Measurements from ENCODE around the gene ENTR1.
"Not testable (repeated sequence)": the region's sequence is repeated elsewhere in the genome, so short reads cannot be mapped to it uniquely, and the experiment has no call there.

ENTR1 gene

GRCh38 chr9:136411378-136411777, 964 bp upstream of the ENTR1 start:
- Histone ChIP-seq H3K9ac (ENCODE audit: low read depth, low read length) (peak overlapping the region; percentile 93), H3K9me3 (ENCODE audit: insufficient read depth, low read depth, low read length) (no peaks in the 10 kb centered on the region), H3K4me1 (ENCODE audit: insufficient read depth, low read length) (peaks cover 3% of the 10 kb centered on the region; the same call in 1 of the 2 replicates), H3K27ac (ENCODE audit: low read length) (no peak overlapping the region), H3K36me3 (ENCODE audit: insufficient read depth, low read depth, low read length) (peaks cover 64% of the 10 kb centered on the region), H3K27me3 (ENCODE audit: insufficient read depth, low read length) (no peaks in the 10 kb centered on the region), H3K4me3 (ENCODE audit: low read length) (peak overlapping the region; percentile 95)

GRCh38 chr9:136409557-136410455, 608 bp downstream of the ENTR1 start:
- Histone ChIP-seq H3K27ac (ENCODE audit: low read length) (peak overlapping the region; percentile 46), H3K36me3 (ENCODE audit: insufficient read depth, low read depth, low read length) (peaks cover 66% of the 10 kb centered on the region), H3K4me3 (ENCODE audit: low read length) (peak overlapping the region; percentile 86), H3K4me1 (ENCODE audit: insufficient read depth, low read length) (peaks cover 3% of the 10 kb centered on the region; the same call in 1 of the 2 replicates), H3K9ac (ENCODE audit: low read depth, low read length) (peak overlapping the region; percentile 90; the same call in 1 of the 2 replicates), H3K27me3 (ENCODE audit: insufficient read depth, low read length) (no peaks in the 10 kb centered on the region), H3K9me3 (ENCODE audit: insufficient read depth, low read depth, low read length) (no peaks in the 10 kb centered on the region)

- Histone ChIP-seq H3K4me1 (ENCODE audit: insufficient read depth, low read length) (peaks cover 3% of the 10 kb centered on the region; the same call in 1 of the 2 replicates), H3K4me3 (ENCODE audit: low read length) (no peak overlapping the region), H3K27ac (ENCODE audit: low read length) (no peak overlapping the region), H3K36me3 (ENCODE audit: insufficient read depth, low read depth, low read length) (peaks cover 62% of the 10 kb centered on the region), H3K27me3 (ENCODE audit: insufficient read depth, low read length) (no peaks in the 10 kb centered on the region), H3K9me3 (ENCODE audit: insufficient read depth, low read depth, low read length) (no peaks in the 10 kb centered on the region), H3K9ac (ENCODE audit: low read depth, low read length) (no peak overlapping the region)
Observed at GRCh38 chr9:136407911-136408310, 2.5 kb downstream of the ENTR1 start.

- not testable (repeated sequence) for H3K4me3 ChIP-seq (ENCODE audit: low read length); H3K27me3 ChIP-seq (ENCODE audit: insufficient read depth, low read length); H3K27ac ChIP-seq (ENCODE audit: low read length); H3K4me1 ChIP-seq (ENCODE audit: insufficient read depth, low read length); H3K9ac ChIP-seq (ENCODE audit: low read depth, low read length); H3K9me3 ChIP-seq (ENCODE audit: insufficient read depth, low read depth, low read length)
- H3K36me3 ChIP-seq (ENCODE audit: insufficient read depth, low read depth, low read length): peaks cover 60% of the 10 kb centered on the region
Observed at GRCh38 chr9:136407061-136407460, 3.4 kb downstream of the ENTR1 start.

GRCh38 chr9:136405904-136406303, 4.5 kb downstream of the ENTR1 start:
- H3K27me3 ChIP-seq (ENCODE audit: insufficient read depth, low read length); H3K27ac ChIP-seq (ENCODE audit: low read length); H3K4me1 ChIP-seq (ENCODE audit: insufficient read depth, low read length); H3K9me3 ChIP-seq (ENCODE audit: insufficient read depth, low read depth, low read length); H3K9ac ChIP-seq (ENCODE audit: low read depth, low read length); H3K4me3 ChIP-seq (ENCODE audit: low read length): not testable (repeated sequence)
- H3K36me3 ChIP-seq (ENCODE audit: insufficient read depth, low read depth, low read length): peaks cover 64% of the 10 kb centered on the region

GRCh38 chr9:136405481-136405880, 4.9 kb downstream of the ENTR1 start:
- H3K9ac ChIP-seq (ENCODE audit: low read depth, low read length): no peak overlapping the region
- H3K4me3 ChIP-seq (ENCODE audit: low read length): no peak overlapping the region
- peaks cover 64% of the 10 kb centered on the region for H3K36me3 ChIP-seq (ENCODE audit: insufficient read depth, low read depth, low read length)
- H3K27me3 ChIP-seq (ENCODE audit: insufficient read depth, low read length): no peaks in the 10 kb centered on the region
- peaks cover 3% of the 10 kb centered on the region; the same call in 1 of the 2 replicates for H3K4me1 ChIP-seq (ENCODE audit: insufficient read depth, low read length)
- no peaks in the 10 kb centered on the region for H3K9me3 ChIP-seq (ENCODE audit: insufficient read depth, low read depth, low read length)
- H3K27ac ChIP-seq (ENCODE audit: low read length): no peak overlapping the region

GRCh38 chr9:136404801-136405136, 5.6 kb downstream of the ENTR1 start:
- H3K36me3 ChIP-seq (ENCODE audit: insufficient read depth, low read depth, low read length): peaks cover 64% of the 10 kb centered on the region
- peaks cover 3% of the 10 kb centered on the region; the same call in 1 of the 2 replicates for H3K4me1 ChIP-seq (ENCODE audit: insufficient read depth, low read length)
- H3K9ac ChIP-seq (ENCODE audit: low read depth, low read length): no peak overlapping the region
- no peak overlapping the region for H3K4me3 ChIP-seq (ENCODE audit: low read length)
- H3K27ac ChIP-seq (ENCODE audit: low read length): no peak overlapping the region
- H3K27me3 ChIP-seq (ENCODE audit: insufficient read depth, low read length): no peaks in the 10 kb centered on the region
- no peaks in the 10 kb centered on the region for H3K9me3 ChIP-seq (ENCODE audit: insufficient read depth, low read depth, low read length)

- H3K4me3 ChIP-seq (ENCODE audit: low read length): no peak overlapping the region
- H3K4me1 ChIP-seq (ENCODE audit: insufficient read depth, low read length): no peaks in the 10 kb centered on the region
- H3K9me3 ChIP-seq (ENCODE audit: insufficient read depth, low read depth, low read length): no peaks in the 10 kb centered on the region
- peaks cover 64% of the 10 kb centered on the region for H3K36me3 ChIP-seq (ENCODE audit: insufficient read depth, low read depth, low read length)
- H3K27me3 ChIP-seq (ENCODE audit: insufficient read depth, low read length): no peaks in the 10 kb centered on the region
- no peak overlapping the region for H3K27ac ChIP-seq (ENCODE audit: low read length)
- no peak overlapping the region for H3K9ac ChIP-seq (ENCODE audit: low read depth, low read length)
Observed at GRCh38 chr9:136403915-136404800, 6.3 kb downstream of the ENTR1 start.

- no peak overlapping the region for H3K4me3 ChIP-seq (ENCODE audit: low read length)
- no peak overlapping the region for H3K9ac ChIP-seq (ENCODE audit: low read depth, low read length)
- no peak overlapping the region for H3K27ac ChIP-seq (ENCODE audit: low read length)
- no peaks in the 10 kb centered on the region for H3K9me3 ChIP-seq (ENCODE audit: insufficient read depth, low read depth, low read length)
- peaks cover 66% of the 10 kb centered on the region for H3K36me3 ChIP-seq (ENCODE audit: insufficient read depth, low read depth, low read length)
- 0 out of 2 replicates have a peak, but pooled peaks cover 4% of the 10 kb centered on the region for H3K4me1 ChIP-seq (ENCODE audit: insufficient read depth, low read length)
- no peaks in the 10 kb centered on the region for H3K27me3 ChIP-seq (ENCODE audit: insufficient read depth, low read length)
Observed at GRCh38 chr9:136403538-136403914, 6.9 kb downstream of the ENTR1 start.

GRCh38 chr9:136402067-136402466, 8.3 kb downstream of the ENTR1 start:
- H3K4me1 ChIP-seq (ENCODE audit: insufficient read depth, low read length): 0 out of 2 replicates have a peak, but pooled peaks cover 4% of the 10 kb centered on the region
- peaks cover 68% of the 10 kb centered on the region for H3K36me3 ChIP-seq (ENCODE audit: insufficient read depth, low read depth, low read length)
- H3K27ac ChIP-seq (ENCODE audit: low read length): no peak overlapping the region
- no peaks in the 10 kb centered on the region for H3K27me3 ChIP-seq (ENCODE audit: insufficient read depth, low read length)
- H3K4me3 ChIP-seq (ENCODE audit: low read length): no peak overlapping the region
- no peaks in the 10 kb centered on the region for H3K9me3 ChIP-seq (ENCODE audit: insufficient read depth, low read depth, low read length)
- no peak overlapping the region for H3K9ac ChIP-seq (ENCODE audit: low read depth, low read length)

GRCh38 chr9:136401173-136401922, 9.1 kb downstream of the ENTR1 start:
- 0 out of 2 replicates have a peak, but pooled peaks cover 4% of the 10 kb centered on the region for H3K4me1 ChIP-seq (ENCODE audit: insufficient read depth, low read length)
- H3K27me3 ChIP-seq (ENCODE audit: insufficient read depth, low read length): no peaks in the 10 kb centered on the region
- no peak overlapping the region for H3K4me3 ChIP-seq (ENCODE audit: low read length)
- H3K9me3 ChIP-seq (ENCODE audit: insufficient read depth, low read depth, low read length): no peaks in the 10 kb centered on the region
- H3K36me3 ChIP-seq (ENCODE audit: insufficient read depth, low read depth, low read length): peaks cover 68% of the 10 kb centered on the region
- H3K9ac ChIP-seq (ENCODE audit: low read depth, low read length): no peak overlapping the region
- H3K27ac ChIP-seq (ENCODE audit: low read length): no peak overlapping the region

All from iPS-20b (cell line).